Astrocyte (in vitro differentiated cells and primary cell): Measurements from ENCODE around the gene CBX6. TPM values are rescaled to one million over a fixed set of nuclear protein-coding genes. Genes with fewer than 3 reads are reported as not detected.

Source experiments
- DNase-seq: peaks from one replicate; pipeline ENCODE4 v3.0.0-alpha.2; 2010; ENCODE audit warnings: low read depth
- FAIRE-seq: peaks from 2 replicates; lab custom pipeline; 2011; peaks lifted over from hg19 to GRCh38; lab: Jason Lieb, UNC
- H2AFZ ChIP-seq: 2 replicates; pipeline ENCODE4 v1.6.0; 2012; ENCODE audit warnings: low read depth, low read length, inconsistent platforms
- H3K27ac ChIP-seq: 2 replicates; pipeline ENCODE4 v1.5.1; 2011; ENCODE audit warnings: low read depth, low read length, inconsistent platforms
- H3K27me3 ChIP-seq: 2 replicates; pipeline ENCODE4 v1.6.0; 2011; ENCODE audit warnings: low read length, inconsistent platforms; ENCODE audit not compliant: insufficient read depth
- H3K36me3 ChIP-seq: 2 replicates; pipeline ENCODE4 v1.5.1; 2011; ENCODE audit warnings: low read length, inconsistent platforms; ENCODE audit not compliant: insufficient read depth
- H3K4me1 ChIP-seq: 2 replicates; pipeline ENCODE4 v1.5.1; 2011; ENCODE audit warnings: low read length, inconsistent platforms; ENCODE audit not compliant: insufficient read depth
- H3K4me2 ChIP-seq: 2 replicates; pipeline ENCODE4 v1.6.0; 2012; ENCODE audit warnings: low read length, inconsistent platforms
- H3K4me3 ChIP-seq: 2 replicates; pipeline ENCODE4 v1.5.1; 2011; ENCODE audit warnings: low read depth, mild to moderate bottlenecking, low read length, inconsistent platforms; ENCODE audit not compliant: insufficient read depth
- H3K79me2 ChIP-seq: 2 replicates; pipeline ENCODE4 v1.6.0; 2012; ENCODE audit warnings: mild to moderate bottlenecking, low read length, inconsistent platforms; ENCODE audit not compliant: insufficient read depth
- H3K9ac ChIP-seq: 2 replicates; pipeline ENCODE4 v1.6.0; 2012; ENCODE audit warnings: mild to moderate bottlenecking, low read length, inconsistent platforms
- H3K9me3 ChIP-seq: 2 replicates; pipeline ENCODE4 v1.5.1; 2012; ENCODE audit warnings: low read depth, mild to moderate bottlenecking, low read length, inconsistent platforms; ENCODE audit not compliant: insufficient read depth
- H4K20me1 ChIP-seq: 2 replicates; pipeline ENCODE4 v1.6.0; 2012; ENCODE audit warnings: low read length, inconsistent platforms; ENCODE audit not compliant: insufficient read depth
- H3K27ac Mint-ChIP-seq: one replicate; pipeline ENCODE4 v1.8.0; 2021; ENCODE audit warnings: mild to moderate bottlenecking, mixed read lengths; ENCODE audit not compliant: unreplicated experiment
- H3K27me3 Mint-ChIP-seq: one replicate; pipeline ENCODE4 v1.8.0; 2021; ENCODE audit warnings: low read depth, mixed read lengths; ENCODE audit not compliant: unreplicated experiment
- H3K36me3 Mint-ChIP-seq: one replicate; pipeline ENCODE4 v1.8.0; 2021; ENCODE audit warnings: low read depth, mixed read lengths; ENCODE audit not compliant: unreplicated experiment
- H3K4me1 Mint-ChIP-seq: one replicate; pipeline ENCODE4 v1.8.0; 2021; ENCODE audit warnings: low read depth, mixed read lengths; ENCODE audit not compliant: unreplicated experiment
- H3K4me3 Mint-ChIP-seq: one replicate; pipeline ENCODE4 v1.8.0; 2021; ENCODE audit warnings: mild to moderate bottlenecking, moderate library complexity, mixed read lengths; ENCODE audit not compliant: unreplicated experiment
- H3K9me3 Mint-ChIP-seq: one replicate; pipeline ENCODE4 v1.8.0; 2021; ENCODE audit warnings: mild to moderate bottlenecking, mixed read lengths; ENCODE audit not compliant: unreplicated experiment
- CTCF ChIP-seq: IDR thresholded peaks from 2 replicates; pipeline ENCODE4 v1.5.1; 2011; ENCODE audit warnings: low read depth, mild to moderate bottlenecking, inconsistent platforms, low read length, moderate library complexity; ENCODE audit not compliant: insufficient read depth
- EZH2 ChIP-seq: IDR thresholded peaks from 2 replicates; pipeline ENCODE4 v1.6.1; 2012; ENCODE audit warnings: mild to moderate bottlenecking, low read length, inconsistent platforms; ENCODE audit not compliant: insufficient read depth
- total RNA-seq: library from RNA; stranded (reverse); gene quantifications from 2 replicates; pipeline ENCODE4 v1.2.1, GENCODE V29; 2021

The CBX6 gene
- total RNA-seq, 1 donor from 2014 or later = 34.9 TPM

GRCh38 chr22:38837414-38837928 is 34.5 kb downstream of the CBX6 start:
- TF ChIP-seq CTCF = no peak
- no peak for TF ChIP-seq EZH2
- Histone ChIP-seq H3K27me3 (peaks cover 11% of the 10 kb centered on the region), H3K27ac (no peak overlapping the region), H3K4me3 (no peak overlapping the region), H3K9ac (no peak overlapping the region), H3K9me3 (no peaks in the 10 kb centered on the region), H2AFZ (no peak overlapping the region), H4K20me1 (peaks cover 13% of the 10 kb centered on the region), H3K79me2 (no peaks in the 10 kb centered on the region), H3K4me1 (peaks cover 13% of the 10 kb centered on the region), H3K36me3 (no peaks in the 10 kb centered on the region), H3K4me2 (no peak overlapping the region)
- H3K4me1 Mint-ChIP-seq = no peaks in the 10 kb centered on the region
- H3K27ac Mint-ChIP-seq = no peak overlapping the region
- H3K9me3 Mint-ChIP-seq = no peaks in the 10 kb centered on the region
- no peak for DNase-seq
- FAIRE-seq = no peak
- H3K4me3 Mint-ChIP-seq = no peak overlapping the region
- H3K36me3 Mint-ChIP-seq = peaks cover 6% of the 10 kb centered on the region
- peaks cover 61% of the 10 kb centered on the region for H3K27me3 Mint-ChIP-seq

GRCh38 chr22:38835888-38836301 is 36.1 kb downstream of the CBX6 start:
- H3K27ac ChIP-seq = no peak overlapping the region
- H4K20me1 ChIP-seq = peaks cover 7% of the 10 kb centered on the region
- H3K9me3 ChIP-seq = no peaks in the 10 kb centered on the region
- H3K27me3 ChIP-seq = peaks cover 3% of the 10 kb centered on the region
- peak overlapping the region; percentile 26 for H3K4me3 ChIP-seq
- Mint-ChIP-seq H3K27me3 (peaks cover 47% of the 10 kb centered on the region), H3K4me1 (peaks cover 5% of the 10 kb centered on the region), H3K4me3 (no peak overlapping the region), H3K36me3 (peaks cover 6% of the 10 kb centered on the region), H3K27ac (no peak overlapping the region), H3K9me3 (no peaks in the 10 kb centered on the region)
- TF ChIP-seq EZH2 (no peak), CTCF (no peak)
- no peaks in the 10 kb centered on the region for H3K36me3 ChIP-seq
- H3K79me2 ChIP-seq = no peaks in the 10 kb centered on the region
- H3K4me1 ChIP-seq = peaks cover 13% of the 10 kb centered on the region
- no peak for FAIRE-seq
- H3K4me2 ChIP-seq = peak overlapping the region; percentile 79
- peak; percentile 85 for DNase-seq
- peak overlapping the region; percentile 47 for H2AFZ ChIP-seq
- H3K9ac ChIP-seq = peak overlapping the region; percentile 22

GRCh38 chr22:38834991-38835390 is 37.0 kb downstream of the CBX6 start:
- Histone ChIP-seq H3K36me3 (no peaks in the 10 kb centered on the region), H3K9me3 (no peaks in the 10 kb centered on the region), H2AFZ (no peak overlapping the region), H3K9ac (no peak overlapping the region), H4K20me1 (peaks cover under 1% of the 10 kb centered on the region), H3K4me1 (peaks cover 13% of the 10 kb centered on the region), H3K4me2 (no peak overlapping the region), H3K27me3 (no peaks in the 10 kb centered on the region), H3K79me2 (no peaks in the 10 kb centered on the region), H3K27ac (no peak overlapping the region), H3K4me3 (no peak overlapping the region)
- TF ChIP-seq CTCF = no peak
- H3K36me3 Mint-ChIP-seq = peaks cover 6% of the 10 kb centered on the region
- no peaks in the 10 kb centered on the region for H3K9me3 Mint-ChIP-seq
- DNase-seq = no peak
- peaks cover 38% of the 10 kb centered on the region for H3K27me3 Mint-ChIP-seq
- H3K4me3 Mint-ChIP-seq = no peak overlapping the region
- no peak for FAIRE-seq
- H3K27ac Mint-ChIP-seq = no peak overlapping the region
- peaks cover 5% of the 10 kb centered on the region for H3K4me1 Mint-ChIP-seq
